K562 (cell line): ENCODE data around the gene MLF1.

Experiments
- CTCF ChIP-seq, 3 experiments: IDR thresholded peaks in 2 of 3; conservative IDR thresholded peaks in 1 of 3; 2 replicates each; pipeline ENCODE4 v1.5.1; 2011 to 2012; ENCODE audit warnings: low read length in 3 of 3, mild to moderate bottlenecking in 3 of 3, control low read depth in 2 of 3, improper control_type of control experiment in 1 of 3, inconsistent platforms in 1 of 3, low read depth in 1 of 3, mixed read lengths in 1 of 3, moderate library complexity in 1 of 3; ENCODE audit not compliant: insufficient read depth in 2 of 3
- DPF2 ChIP-seq: fragments of 450-650 bp; IDR thresholded peaks from 2 replicates; pipeline ENCODE4 v1.6.1; 2016
- SMAD3 ChIP-seq: fragments of 450-650 bp; formaldehyde crosslinking; conservative IDR thresholded peaks from 2 replicates; pipeline ENCODE4 v1.4.0; 2020; ENCODE audit warnings: mild to moderate bottlenecking
- SP1 ChIP-seq: sonication (generic); formaldehyde crosslinking; IDR thresholded peaks from 2 replicates; pipeline ENCODE4 v1.8.1; 2022; ENCODE audit warnings: mild to moderate bottlenecking, missing genetic modification reagents
- TF ChIP-seq, protein P1 (sequence below): fragments of 450-650 bp; formaldehyde crosslinking; IDR thresholded peaks from 2 replicates; pipeline ENCODE4 v1.4.0; 2020; ENCODE audit warnings: mild to moderate bottlenecking, mixed read lengths
- TF ChIP-seq, protein P2 (sequence below): sonication (generic); formaldehyde crosslinking; IDR thresholded peaks from 2 replicates; pipeline ENCODE4 v1.8.1; 2023; ENCODE audit warnings: mild to moderate bottlenecking, missing genetic modification reagents, moderate library complexity
- TF ChIP-seq, protein P3 (sequence below), 2 experiments: fragments of 450-650 bp in 1 of 2; sonication (generic) in 1 of 2; formaldehyde crosslinking in 1 of 2; IDR thresholded peaks in 1 of 2; conservative IDR thresholded peaks in 1 of 2; 2 replicates each; pipeline versions ENCODE4 v1.6.1 to v1.8.1; 2016 to 2023; ENCODE audit warnings: mild to moderate bottlenecking in 2 of 2, moderate library complexity in 2 of 2, inconsistent platforms in 1 of 2, missing genetic modification reagents in 1 of 2

DNA sequence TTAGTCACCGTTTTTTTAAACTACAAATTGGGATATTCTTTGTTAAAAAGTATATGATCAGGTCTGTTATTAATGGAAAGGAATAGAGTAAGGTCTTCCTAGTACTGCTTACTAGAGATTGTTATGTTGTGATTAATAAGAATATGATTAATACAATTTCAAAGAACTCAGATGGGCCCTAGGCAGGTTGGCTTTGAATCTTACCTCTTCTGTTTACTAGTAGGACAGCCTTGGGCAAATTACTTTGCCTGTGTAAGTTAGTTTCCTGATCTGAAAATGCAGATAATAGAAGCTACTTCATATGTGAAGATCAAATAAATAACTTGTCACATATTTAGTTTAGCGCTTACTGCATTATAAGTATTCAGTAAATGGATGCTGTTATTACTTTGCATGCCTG, 80.2 kb downstream of the MLF1 start:
- no peak for TF ChIP-seq DPF2
- no peak for TF ChIP-seq SP1 (CRISPR knock-in tag)
- TF ChIP-seq, protein P1, sequence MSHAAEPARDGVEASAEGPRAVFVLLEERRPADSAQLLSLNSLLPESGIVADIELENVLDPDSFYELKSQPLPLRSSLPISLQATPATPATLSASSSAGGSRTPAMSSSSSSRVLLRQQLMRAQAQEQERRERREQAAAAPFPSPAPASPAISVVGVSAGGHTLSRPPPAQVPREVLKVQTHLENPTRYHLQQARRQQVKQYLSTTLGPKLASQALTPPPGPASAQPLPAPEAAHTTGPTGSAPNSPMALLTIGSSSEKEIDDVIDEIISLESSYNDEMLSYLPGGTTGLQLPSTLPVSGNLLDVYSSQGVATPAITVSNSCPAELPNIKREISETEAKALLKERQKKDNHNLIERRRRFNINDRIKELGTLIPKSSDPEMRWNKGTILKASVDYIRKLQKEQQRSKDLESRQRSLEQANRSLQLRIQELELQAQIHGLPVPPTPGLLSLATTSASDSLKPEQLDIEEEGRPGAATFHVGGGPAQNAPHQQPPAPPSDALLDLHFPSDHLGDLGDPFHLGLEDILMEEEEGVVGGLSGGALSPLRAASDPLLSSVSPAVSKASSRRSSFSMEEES = no peak
- TF ChIP-seq, protein P2, sequence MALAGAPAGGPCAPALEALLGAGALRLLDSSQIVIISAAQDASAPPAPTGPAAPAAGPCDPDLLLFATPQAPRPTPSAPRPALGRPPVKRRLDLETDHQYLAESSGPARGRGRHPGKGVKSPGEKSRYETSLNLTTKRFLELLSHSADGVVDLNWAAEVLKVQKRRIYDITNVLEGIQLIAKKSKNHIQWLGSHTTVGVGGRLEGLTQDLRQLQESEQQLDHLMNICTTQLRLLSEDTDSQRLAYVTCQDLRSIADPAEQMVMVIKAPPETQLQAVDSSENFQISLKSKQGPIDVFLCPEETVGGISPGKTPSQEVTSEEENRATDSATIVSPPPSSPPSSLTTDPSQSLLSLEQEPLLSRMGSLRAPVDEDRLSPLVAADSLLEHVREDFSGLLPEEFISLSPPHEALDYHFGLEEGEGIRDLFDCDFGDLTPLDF (CRISPR knock-in tag) = no peak
- TF ChIP-seq, protein P3, sequence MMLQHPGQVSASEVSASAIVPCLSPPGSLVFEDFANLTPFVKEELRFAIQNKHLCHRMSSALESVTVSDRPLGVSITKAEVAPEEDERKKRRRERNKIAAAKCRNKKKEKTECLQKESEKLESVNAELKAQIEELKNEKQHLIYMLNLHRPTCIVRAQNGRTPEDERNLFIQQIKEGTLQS (IDR thresholded peaks at IDR 0.05) = no peak
- TF ChIP-seq, protein P3 (CRISPR knock-in tag; conservative IDR thresholded peaks at IDR 0.05) = no peak
- no peak for TF ChIP-seq CTCF (IDR thresholded peaks at IDR 0.05 in 2 of 3, conservative IDR thresholded peaks at IDR 0.05 in 1 of 3; ENCODE audit: insufficient read depth in 2 of 3, low read depth in 1 of 3, low read length in 3 of 3)
- no peak for TF ChIP-seq SMAD3 (CRISPR knock-in tag)
